GM11168 (cell line): ENCODE measurements around the gene FANCL.
"Not testable (repeated sequence)": the region's sequence is repeated elsewhere in the genome, so short reads cannot be mapped to it uniquely, and the experiment has no call there.

Experiments used
- in situ Hi-C: fragments of 300-500 bp; cut with MboI; formaldehyde crosslinking; loops from one replicate; pipeline ENCODE4 v1.12.0; 2022; ENCODE audit warnings: low sequenced_read_pairs; ENCODE audit not compliant: unreplicated experiment

Gene FANCL

DNA sequence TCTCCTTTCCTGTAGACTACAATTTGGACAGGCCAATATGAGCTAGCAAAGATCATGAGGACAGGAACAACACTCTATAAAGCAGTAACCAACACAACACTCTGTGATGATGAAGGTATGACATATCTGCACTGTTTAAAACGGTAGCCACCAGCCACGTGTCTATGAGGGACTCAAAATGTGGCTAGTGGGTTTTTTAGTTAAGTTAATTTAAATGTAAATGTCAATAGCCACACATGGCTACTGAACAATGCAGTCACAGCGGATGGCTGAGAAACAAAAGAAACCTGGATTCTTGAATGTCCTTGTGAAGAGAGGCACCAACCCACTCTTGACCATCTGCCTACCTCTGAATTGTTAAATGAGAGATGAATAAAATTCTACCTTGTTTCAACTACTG is 33.9 kb downstream of the FANCL start:
- in situ Hi-C loops, result no loop called here

DNA sequence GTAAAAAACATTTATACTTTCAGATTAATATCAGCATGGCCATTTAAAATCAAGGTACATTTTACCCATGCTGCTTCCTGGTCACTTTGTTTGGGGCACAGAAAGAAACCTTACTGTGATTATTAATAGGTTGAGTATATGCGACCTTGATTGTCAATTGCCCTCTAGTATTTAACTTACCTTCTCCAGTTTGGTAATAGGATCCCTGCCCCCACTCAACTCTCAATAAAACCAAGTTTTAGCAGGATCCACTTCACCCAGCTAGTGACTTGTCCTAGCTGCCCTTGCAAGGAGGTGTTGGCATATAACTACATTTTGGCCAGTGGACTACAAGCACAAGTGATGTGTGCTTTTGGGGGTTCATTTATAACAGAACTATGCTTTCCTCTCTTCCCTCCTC is 34.3 kb downstream of the FANCL start:
- in situ Hi-C loops, result no loop called here

- in situ Hi-C loops, result no loop called here
These were observed 36.7 kb downstream of the FANCL start for GRCh38 chr2:58204195-58204959.

DNA sequence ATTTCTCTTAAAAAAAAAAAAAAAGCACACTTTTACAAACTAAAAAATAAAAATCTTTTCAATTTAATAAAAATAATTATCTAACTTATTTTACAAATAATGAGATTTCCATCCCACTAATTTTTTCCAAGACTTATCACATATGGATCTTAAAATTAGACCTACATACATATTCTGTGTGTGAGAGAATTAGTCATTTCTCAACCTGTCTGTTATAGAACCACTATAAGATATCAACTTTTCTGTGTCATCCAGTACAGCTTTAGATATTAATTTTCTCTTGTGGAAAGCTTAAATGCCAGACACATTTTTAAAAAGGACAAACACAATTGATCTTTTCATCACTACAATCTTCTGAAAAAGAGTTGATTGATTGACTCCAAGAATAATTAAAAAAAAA is 38.1 kb downstream of the FANCL start:
- in situ Hi-C loops, result no loop called here

GRCh38 chr2:58202404-58202803 is 38.7 kb downstream of the FANCL start:
- in situ Hi-C loops, result no loop called here

DNA sequence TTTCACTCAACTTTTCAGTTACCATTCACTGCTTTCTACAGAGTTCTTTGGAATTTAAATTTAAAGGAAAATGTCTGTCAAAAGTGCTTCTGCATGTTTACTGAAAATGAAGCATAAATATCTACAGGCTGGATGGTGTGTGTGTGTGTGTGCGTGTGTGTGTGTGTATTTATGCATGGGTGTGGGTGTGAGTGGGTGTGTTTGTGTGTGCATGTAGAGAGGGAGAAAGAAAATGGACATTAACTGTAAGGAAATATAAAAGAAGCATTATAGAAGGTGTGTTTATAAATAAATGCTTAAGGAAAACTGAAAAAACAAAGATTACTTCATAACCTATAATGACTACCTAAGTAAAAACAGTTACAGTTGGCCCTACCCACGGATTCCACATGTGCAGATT is 43.2 kb downstream of the FANCL start:
- in situ Hi-C loops, result no loop called here

DNA sequence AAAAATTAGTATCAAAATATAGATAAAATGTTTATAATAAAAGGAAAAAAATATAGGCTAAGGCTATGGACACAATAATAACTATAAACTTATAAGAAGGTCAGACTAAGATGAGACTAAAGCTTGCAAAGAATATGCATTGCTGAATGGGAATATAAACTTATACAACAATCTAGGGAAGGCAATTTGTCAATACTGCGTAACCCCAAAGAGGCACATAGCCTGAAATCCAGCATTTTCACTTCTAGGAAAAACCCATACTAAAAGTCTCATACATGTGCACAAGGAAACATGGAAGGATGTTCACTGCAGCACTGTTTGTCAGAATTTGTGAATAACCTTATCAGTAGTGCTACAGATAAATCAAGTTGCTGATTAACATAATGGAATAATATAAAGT is 45.5 kb downstream of the FANCL start:
- in situ Hi-C loops, result no loop called here

DNA sequence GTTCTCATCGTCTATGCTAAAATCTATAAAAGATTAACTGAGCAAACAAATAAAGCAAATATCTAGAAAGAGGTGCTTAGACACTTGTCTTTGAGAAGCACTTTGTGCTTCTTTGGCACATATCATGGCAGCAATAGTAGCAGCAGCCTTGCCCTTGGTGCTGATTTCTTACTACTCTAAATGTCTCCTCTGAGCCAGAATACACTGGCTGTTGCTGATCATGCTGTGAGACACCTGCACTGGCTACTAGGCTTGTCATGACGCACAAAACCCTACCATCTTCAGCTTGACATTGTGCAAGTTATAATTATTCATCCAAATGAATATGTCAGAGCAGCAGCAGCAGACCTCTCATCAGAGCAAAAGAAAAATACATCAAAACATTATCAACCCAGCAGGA is 46.7 kb downstream of the FANCL start:
- in situ Hi-C loops, result no loop called here

- in situ Hi-C loops, result not testable (repeated sequence)
These were observed 54.1 kb downstream of the FANCL start for GRCh38 chr2:58187022-58187421.

DNA sequence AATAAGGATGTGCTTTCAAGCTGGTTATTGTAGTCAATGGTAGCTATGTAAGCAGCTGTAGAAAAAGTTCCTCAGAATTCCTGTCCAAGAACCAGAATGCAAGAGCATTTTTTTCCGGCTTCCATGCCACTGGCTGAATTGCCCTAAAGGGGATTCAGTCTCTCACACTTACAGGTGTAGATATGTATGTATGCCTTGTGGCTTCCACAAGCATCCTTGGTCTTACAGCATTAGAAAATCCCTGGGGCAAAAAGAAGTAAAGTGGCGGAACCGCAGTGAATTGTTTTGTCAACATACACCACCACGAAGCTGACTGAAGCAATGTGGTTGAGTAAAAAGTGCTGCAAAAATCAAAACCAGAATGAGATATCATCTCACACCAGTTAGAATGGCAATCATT is 54.6 kb downstream of the FANCL start:
- in situ Hi-C loops, result no loop called here

GRCh38 chr2:58182527-58182926 is 58.6 kb downstream of the FANCL start:
- in situ Hi-C loops, result no loop called here

DNA sequence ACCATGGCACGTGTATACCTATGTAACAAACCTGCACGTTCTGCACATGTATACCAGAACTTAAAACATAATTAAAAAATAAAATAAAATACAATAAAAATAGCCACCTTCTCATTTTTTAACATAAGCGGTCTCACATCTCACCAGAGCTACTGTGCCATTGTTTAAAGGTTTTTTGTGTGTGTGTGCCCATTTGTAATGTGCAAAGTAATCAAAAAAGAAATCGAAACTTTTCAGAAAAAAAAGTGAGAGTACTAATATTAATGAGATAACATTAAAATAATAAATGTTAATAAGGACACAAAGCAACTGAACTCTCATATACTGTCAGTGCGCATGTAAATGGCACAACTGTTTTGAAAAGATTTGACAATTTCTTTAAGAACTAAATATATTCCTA is 60.5 kb downstream of the FANCL start:
- in situ Hi-C loops, result no loop called here

DNA sequence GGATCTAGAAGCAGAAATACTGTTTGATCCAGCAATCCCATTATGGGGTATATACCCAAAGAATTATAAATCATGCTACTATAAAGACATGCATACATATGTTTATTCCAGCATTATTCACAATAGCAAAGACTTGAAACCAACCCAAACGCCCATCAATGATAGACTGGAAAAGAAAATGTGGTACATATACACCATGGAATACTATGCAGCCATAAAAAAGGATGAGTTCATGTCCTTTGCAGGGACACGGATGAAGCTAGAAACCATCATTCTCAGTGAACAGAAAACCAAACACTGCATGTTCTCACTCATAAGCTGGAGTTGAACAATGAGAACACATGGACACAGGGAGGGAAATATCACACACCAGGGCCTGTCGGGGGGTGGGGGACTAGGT is 61.0 kb downstream of the FANCL start:
- in situ Hi-C loops, result not testable (repeated sequence)

DNA sequence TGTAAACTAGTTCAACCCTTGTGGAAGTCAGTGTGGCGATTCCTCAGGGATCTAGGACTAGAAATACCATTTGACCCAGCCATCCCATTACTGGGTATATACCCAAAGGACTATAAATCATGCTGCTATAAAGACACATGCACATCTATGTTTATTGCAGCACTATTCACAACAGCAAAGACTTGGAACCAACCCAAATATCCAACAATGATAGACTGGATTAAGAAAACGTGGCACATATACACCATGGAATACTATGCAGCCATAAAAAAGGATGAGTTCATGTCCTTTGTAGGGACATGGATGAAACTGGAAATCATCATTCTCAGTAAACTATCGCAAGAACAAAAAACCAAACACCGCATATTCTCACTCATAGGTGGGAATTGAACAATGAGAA is 63.9 kb downstream of the FANCL start:
- in situ Hi-C loops, result not testable (repeated sequence)

- in situ Hi-C loops, result not testable (repeated sequence)
These were observed 69.3 kb downstream of the FANCL start for GRCh38 chr2:58171831-58172230.

GRCh38 chr2:58170334-58170933 is 70.7 kb downstream of the FANCL start:
- in situ Hi-C loops, result not testable (repeated sequence)

- in situ Hi-C loops, result not testable (repeated sequence)
These were observed 71.3 kb downstream of the FANCL start for GRCh38 chr2:58169845-58170244.

DNA sequence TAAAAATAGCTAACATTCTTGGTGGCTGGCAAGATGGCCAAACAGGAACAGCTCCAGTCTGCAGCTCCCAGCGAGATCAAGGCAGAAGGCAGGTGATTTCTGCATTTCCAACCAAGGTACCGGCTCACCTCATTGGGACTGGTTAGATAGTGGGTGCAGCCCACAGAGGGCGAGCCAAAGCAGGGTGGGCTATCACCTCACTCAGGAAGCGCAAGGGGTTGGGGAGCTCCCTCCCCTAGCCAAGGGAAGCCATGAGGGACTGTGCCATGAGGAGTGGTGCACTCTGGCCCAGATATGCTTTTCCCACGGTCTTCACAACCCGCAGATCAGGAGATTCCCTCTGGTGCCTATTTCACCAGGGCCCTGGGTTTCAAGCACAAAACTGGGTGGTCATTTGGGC is 73.0 kb downstream of the FANCL start:
- in situ Hi-C loops, result not testable (repeated sequence)

DNA sequence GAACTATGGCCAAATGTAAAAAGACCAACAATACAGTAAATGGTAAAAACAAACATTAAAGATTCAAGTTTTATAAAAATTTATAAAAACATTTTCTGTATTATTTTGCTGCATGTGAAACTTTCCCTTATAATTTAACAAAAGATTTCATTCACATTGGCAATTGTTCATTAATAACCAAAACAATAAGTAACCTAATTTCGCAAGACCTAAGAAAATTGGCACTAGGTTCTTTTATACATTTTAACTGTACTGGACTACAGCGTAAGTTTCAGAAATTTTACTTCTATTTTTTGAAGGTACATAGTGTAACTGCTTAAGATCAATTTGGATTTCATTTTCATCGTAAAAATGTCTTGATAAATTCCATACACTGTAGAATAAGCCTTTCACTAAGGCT is 77.2 kb downstream of the FANCL start:
- in situ Hi-C loops, result no loop called here

GRCh38 chr2:58158481-58158880 is 82.6 kb downstream of the FANCL start:
- in situ Hi-C loops, result no loop called here

DNA sequence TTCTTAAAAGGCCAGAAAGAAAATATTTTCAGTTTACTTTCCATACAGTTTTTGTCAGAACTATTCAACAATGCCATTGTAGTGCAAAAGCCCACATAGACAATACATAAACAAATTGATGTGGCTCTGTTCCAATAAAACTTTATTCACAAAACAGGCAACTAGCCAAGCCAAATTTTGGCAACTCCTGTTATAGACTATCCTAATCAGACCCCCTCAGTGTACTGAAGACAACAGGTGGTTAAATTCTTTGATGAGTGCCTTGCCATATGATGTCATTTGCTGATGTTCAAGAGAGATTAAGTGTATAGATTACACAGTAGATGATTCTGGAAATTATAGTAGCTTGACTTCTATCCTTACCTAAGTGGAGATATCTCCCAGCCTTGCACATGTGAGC is 83.4 kb downstream of the FANCL start:
- in situ Hi-C loops, result no loop called here

DNA sequence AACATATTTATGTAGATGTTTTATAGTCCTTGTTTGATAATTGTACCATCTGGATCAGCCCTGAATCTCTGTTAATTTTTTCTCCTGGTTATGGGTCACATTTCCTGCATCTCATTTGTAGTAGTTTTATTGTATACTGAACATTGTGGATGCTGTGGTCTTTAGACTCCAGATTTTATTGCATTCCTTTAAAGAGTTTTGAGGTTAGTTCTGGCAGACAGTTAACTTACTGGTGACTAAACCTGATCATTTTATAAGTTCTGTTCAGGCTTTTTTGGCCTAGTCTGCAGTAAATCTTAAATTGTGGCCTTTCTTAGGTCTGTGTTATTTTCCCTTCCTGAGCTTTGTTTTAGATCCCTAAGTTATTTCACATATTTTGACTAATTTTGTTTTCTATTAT is 84.3 kb downstream of the FANCL start:
- in situ Hi-C loops, result no loop called here
